ENCODE measurements around the gene FKBP2. TPM values are rescaled to one million over a fixed set of nuclear protein-coding genes. Genes with fewer than 3 reads are reported as not detected.

The FKBP2 gene
- total RNA-seq, 2 experiments from 2014 or later = 26.9 to 33.0 TPM

DNA sequence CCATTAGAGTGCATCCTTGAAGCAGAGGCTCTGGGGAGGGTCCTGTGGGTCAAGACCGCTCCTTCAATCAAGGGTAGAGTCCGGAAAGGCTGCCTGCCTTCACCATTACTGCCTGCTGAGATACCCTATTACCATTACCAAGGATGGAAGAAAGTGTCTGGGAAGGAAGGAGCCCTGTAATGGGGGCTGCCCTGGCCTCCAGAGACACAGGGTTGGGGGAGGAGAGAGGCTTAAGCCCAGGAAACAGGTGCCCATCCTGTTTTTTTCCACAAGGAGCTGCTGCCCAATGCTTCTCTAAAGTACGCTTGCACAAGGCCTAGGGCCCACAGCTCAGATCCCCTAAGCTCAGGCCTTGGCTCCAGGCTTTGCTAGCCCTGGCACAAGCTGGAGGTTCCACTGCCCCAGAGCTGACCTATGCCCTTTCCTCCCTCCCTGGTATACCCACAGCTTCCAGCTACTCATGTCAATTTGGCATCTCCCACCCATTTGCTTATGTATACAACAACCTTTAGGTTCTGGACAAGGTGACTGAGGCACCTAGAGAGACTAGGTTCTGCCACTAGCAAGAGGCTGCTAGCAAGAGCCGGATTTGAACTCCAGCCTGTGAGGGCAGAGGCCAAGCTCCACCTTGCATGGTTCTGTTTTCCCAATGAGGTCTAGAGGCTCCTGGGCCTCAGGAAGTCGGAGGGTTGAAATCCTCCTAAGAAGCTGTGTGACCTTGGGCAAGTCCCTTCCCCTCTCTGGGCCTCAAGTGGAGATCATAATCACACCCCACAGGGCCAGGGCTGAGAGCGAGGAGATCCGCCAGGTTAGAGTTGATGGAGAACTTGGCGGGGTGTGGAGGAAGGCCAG, 8.9 kb downstream of the FKBP2 start:
- no peaks in the 10 kb centered on the region for H3K27me3 Mint-ChIP-seq (ENCODE audit: low read depth)
- H3K4me3 Mint-ChIP-seq = no peak overlapping the region
- ATAC-seq (no peak), DNase-seq (no peak)
- H3K36me3 Mint-ChIP-seq (ENCODE audit: low read depth) = no peaks in the 10 kb centered on the region
- no peak overlapping the region for H3K27ac Mint-ChIP-seq
- ChIA-PET CTCF (interaction anchor here (0.7 to 3.7 kb wide), 11 partner anchors 7 to 91 kb away, joined by 3 to 63 read pairs (median 5); partner anchors contain the start of genes CATSPERZ, DNAJC4 and STIP1), POLR2A (interaction anchor here (0.6 to 1.5 kb wide), 4 partner anchors 9 to 35 kb away, joined by 3 to 7 read pairs (median 4); partner anchors contain the start of genes BAD and FKBP2)
- H3K9me3 Mint-ChIP-seq (ENCODE audit: insufficient read depth) = no peaks in the 10 kb centered on the region
- H3K4me1 Mint-ChIP-seq (ENCODE audit: low read depth) = peaks cover 47% of the 10 kb centered on the region

DNA sequence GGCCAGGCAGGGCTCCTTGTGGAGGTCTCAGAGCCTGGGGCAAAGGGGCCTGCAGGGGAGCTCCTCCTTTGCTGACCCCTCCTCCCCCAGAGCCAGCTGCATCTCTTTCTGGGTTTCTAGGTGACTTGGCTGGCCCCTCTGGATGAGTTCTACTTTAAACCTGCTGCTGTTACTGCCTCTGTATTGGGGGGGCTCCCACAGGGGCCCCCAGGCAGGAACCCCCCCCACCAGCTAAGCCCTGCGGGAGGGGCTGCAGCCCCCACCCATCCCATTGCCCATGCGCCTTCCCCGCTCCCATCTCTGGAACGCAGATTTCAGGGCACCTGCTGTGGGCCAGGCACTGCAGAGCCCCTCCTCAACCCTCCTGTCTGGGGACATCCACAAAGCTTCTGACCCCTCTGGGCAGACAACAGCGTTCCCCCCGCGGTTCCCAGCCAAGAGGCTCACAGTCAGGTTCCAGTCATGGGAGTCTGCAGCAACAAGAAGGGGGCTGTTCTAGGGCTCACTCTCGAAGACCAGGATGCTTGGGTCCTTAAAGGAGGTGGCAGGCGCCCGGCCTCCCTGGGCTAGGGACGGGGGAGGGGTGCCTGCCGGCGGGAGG, 9.6 kb downstream of the FKBP2 start:
- POLR2A ChIA-PET = interaction anchor here (0.6 to 2.4 kb wide), 6 partner anchors 9 to 43 kb away, joined by 3 to 18 read pairs (median 6); partner anchors contain the start of genes BAD, FERMT3 and FKBP2
- no peaks in the 10 kb centered on the region for H3K27me3 Mint-ChIP-seq (ENCODE audit: low read depth)
- CTCF ChIA-PET = interaction anchor here (0.7 to 3.7 kb wide), 11 partner anchors 8 to 81 kb away, joined by 3 to 63 read pairs (median 5); partner anchors contain the start of genes CATSPERZ, DNAJC4 and STIP1

DNA sequence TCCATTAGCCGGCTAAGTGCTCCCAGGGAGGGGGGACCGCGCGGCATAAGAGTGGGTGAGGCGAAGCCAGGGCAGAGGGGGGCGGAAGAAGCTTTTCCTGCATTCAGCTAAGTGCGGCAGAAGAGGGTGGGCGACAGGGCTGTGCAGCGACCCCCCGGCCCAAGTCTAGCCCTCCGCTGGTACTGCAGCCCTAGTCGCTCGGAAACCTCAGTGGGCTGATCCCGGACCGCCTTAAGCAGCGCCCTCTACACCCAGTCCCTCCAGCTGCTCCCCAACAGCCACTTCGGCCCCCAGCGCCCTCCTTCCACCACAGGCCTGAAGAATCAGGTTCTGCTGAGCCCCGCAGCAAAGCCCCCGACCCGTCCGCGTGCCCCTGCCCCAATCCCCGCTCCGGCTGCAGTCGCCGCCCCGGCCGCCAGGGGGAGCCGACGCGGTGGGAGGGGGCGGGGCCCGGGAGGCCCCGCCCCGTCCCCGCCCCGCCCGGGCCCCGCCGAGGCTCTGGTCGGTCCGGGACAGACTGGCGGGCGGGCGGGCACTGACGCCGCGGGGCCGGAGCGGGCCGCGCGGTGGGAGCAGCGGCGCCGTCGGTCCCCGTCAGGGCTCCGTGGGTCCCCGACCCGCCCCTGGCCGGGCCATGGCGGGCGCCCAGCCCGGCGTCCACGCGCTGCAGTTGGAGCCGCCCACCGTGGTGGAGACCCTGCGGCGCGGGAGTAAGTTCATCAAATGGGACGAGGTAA, 10.3 kb downstream of the FKBP2 start, which contains the start of gene PLCB3:
Gene PLCB3, plus strand, starts transcription at position 515 of the 737 bp plus-strand sequence. Its CDS starts 120 bp downstream, at position 635.
- Mint-ChIP-seq H3K4me1 (ENCODE audit: low read depth) (peaks cover 44% of the 10 kb centered on the region), H3K36me3 (ENCODE audit: low read depth) (peaks cover under 1% of the 10 kb centered on the region), H3K9me3 (ENCODE audit: insufficient read depth) (no peaks in the 10 kb centered on the region), H3K27me3 (ENCODE audit: low read depth) (no peaks in the 10 kb centered on the region), H3K27ac (peak within 1 kb of the TSS; percentile 73), H3K4me3 (peak within 1 kb of the TSS; percentile 89)
- DNase-seq (peak; percentile 67), ATAC-seq (peak; percentile 71)
- POLR2A ChIA-PET = interaction anchor here (0.6 to 2.4 kb wide), 6 partner anchors 10 to 66 kb away, joined by 3 to 18 read pairs (median 6); partner anchors contain the start of genes BAD, FERMT3 and STIP1
- CTCF ChIA-PET = interaction anchor here (0.6 to 3.7 kb wide), 15 partner anchors 9 to 80 kb away, joined by 3 to 63 read pairs (median 5); partner anchors contain the start of genes CATSPERZ, DNAJC4, FKBP2 and STIP1

More for the DNA sequence above, 9.6 kb downstream of the FKBP2 start:
- no peak for ATAC-seq
- peak overlapping the region; percentile 80 for H3K4me3 Mint-ChIP-seq
- no peak for DNase-seq
- H3K4me1 Mint-ChIP-seq (ENCODE audit: low read depth) = peaks cover 44% of the 10 kb centered on the region
- no peaks in the 10 kb centered on the region for H3K9me3 Mint-ChIP-seq (ENCODE audit: insufficient read depth)
- no peaks in the 10 kb centered on the region for H3K36me3 Mint-ChIP-seq (ENCODE audit: low read depth)
- H3K27ac Mint-ChIP-seq = no peak overlapping the region

DNA sequence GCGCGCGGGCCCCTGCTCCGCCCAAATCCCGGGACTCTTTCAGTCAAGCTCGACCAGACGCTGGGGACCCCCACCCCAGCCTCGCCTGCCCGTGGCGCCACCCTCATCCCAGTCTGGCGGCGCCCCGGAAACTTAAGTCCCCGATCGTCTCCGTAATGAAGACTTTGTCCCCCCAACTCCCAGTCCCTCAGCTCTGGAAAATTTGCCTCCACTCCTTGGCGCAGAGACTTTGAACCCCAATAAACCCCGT, 10.8 kb downstream of the FKBP2 start:
- H3K27me3 Mint-ChIP-seq (ENCODE audit: low read depth) = no peaks in the 10 kb centered on the region
- ChIA-PET CTCF (interaction anchor here (0.6 to 3.7 kb wide), 8 partner anchors 10 to 66 kb away, joined by 3 to 63 read pairs (median 8); partner anchors contain the start of genes CATSPERZ and FKBP2), POLR2A (interaction anchor here (0.5 to 2.4 kb wide), 6 partner anchors 10 to 66 kb away, joined by 3 to 18 read pairs (median 4); partner anchors contain the start of genes FERMT3 and STIP1)
- H3K27ac Mint-ChIP-seq = peak overlapping the region; percentile 48
- peak overlapping the region; percentile 89 for H3K4me3 Mint-ChIP-seq
- DNase-seq (no peak), ATAC-seq (no peak)
- peaks cover 4% of the 10 kb centered on the region for H3K36me3 Mint-ChIP-seq (ENCODE audit: low read depth)
- peaks cover 44% of the 10 kb centered on the region for H3K4me1 Mint-ChIP-seq (ENCODE audit: low read depth)
- no peaks in the 10 kb centered on the region for H3K9me3 Mint-ChIP-seq (ENCODE audit: insufficient read depth)

DNA sequence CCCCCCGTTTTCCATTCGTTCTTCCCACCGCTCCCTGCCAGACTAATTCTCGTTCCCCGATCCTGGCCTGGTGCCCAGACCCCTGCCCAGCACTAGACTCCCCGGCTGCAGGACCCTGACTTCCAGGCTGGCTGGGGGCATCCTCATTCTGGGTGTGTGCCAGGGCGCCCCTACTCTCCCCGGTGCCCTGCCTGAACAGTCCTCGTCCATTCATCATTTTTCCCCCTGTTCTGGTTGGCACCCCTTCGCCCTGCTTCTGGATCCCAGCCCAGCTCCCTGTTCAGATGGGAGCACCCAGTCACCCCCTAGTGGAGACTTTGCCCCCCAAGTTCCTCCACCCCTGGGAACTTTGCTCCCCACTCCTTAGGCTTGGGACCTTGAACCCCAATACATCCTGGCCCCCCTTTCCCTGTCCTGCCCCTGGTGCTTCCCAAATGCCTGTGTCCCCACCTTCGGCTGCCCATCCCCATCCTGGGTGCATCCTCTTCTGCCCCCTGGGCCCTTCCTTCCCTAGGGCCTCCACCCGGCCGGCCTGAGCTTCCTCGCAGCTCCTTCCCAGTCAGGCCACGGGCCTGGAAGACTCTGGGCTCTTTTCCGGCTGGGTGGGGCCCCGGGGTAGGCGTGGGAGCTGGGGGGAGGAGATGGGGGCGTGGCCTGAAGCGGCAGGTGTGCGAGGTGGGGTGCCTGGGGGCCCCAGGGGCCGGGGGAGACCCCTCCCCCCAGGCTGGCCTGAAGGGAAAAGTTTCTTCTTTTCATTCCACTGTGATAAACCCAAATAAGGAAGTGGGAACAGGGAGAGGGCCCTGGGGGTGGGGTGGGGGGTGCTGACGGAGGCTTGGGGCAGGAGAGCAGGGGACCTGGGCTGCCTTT, 11.3 kb downstream of the FKBP2 start:
- no peaks in the 10 kb centered on the region for H3K9me3 Mint-ChIP-seq (ENCODE audit: insufficient read depth)
- no peaks in the 10 kb centered on the region for H3K27me3 Mint-ChIP-seq (ENCODE audit: low read depth)
- CTCF ChIA-PET = interaction anchor here (0.6 to 3.7 kb wide), 8 partner anchors 10 to 67 kb away, joined by 3 to 63 read pairs (median 8); partner anchors contain the start of genes CATSPERZ and FKBP2
- peaks cover 4% of the 10 kb centered on the region for H3K36me3 Mint-ChIP-seq (ENCODE audit: low read depth)
- peak overlapping the region; percentile 48 for H3K27ac Mint-ChIP-seq
- DNase-seq (peak; percentile 42), ATAC-seq (peak; percentile 15)
- POLR2A ChIA-PET = interaction anchor here (0.5 to 2.4 kb wide), 6 partner anchors 9 to 67 kb away, joined by 3 to 18 read pairs (median 4); partner anchors contain the start of genes FERMT3 and STIP1
- H3K4me3 Mint-ChIP-seq = peak overlapping the region; percentile 89
- H3K4me1 Mint-ChIP-seq (ENCODE audit: low read depth) = peaks cover 41% of the 10 kb centered on the region

DNA sequence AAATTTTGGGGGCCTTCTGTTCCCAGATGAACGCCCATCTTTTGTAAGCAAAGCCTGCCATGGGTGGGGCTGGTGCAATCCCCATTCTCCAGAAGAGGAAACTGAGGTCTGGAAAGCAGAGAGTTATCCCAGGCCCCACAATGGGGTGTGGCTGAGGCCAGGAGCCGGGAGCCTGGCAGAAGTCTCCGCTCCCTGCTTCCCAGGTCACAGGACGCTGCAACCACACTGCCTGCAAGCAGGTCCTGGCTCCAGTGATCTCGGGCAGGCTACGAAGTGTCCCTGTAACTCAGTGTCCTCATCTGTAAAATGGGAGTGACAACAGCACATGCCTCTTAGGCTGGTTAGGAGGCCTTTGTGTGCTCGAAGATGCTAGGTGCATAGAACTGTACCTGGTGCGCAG, 12.1 kb downstream of the FKBP2 start:
- Mint-ChIP-seq H3K4me3 (peak overlapping the region; percentile 18), H3K27ac (no peak overlapping the region), H3K27me3 (ENCODE audit: low read depth) (no peaks in the 10 kb centered on the region), H3K4me1 (ENCODE audit: low read depth) (peaks cover 36% of the 10 kb centered on the region), H3K9me3 (ENCODE audit: insufficient read depth) (no peaks in the 10 kb centered on the region), H3K36me3 (ENCODE audit: low read depth) (peaks cover 7% of the 10 kb centered on the region)
- ATAC-seq (no peak), DNase-seq (no peak)
- ChIA-PET POLR2A (interaction anchor here (2.4 kb wide), 1 partner anchor 46 kb away, joined by 9 read pairs; the partner anchor contains the start of gene FERMT3), CTCF (interaction anchor here (3.7 kb wide), 2 partner anchors 15 to 48 kb away, joined by 23 to 63 read pairs; partner anchors contain the start of gene CATSPERZ)

DNA sequence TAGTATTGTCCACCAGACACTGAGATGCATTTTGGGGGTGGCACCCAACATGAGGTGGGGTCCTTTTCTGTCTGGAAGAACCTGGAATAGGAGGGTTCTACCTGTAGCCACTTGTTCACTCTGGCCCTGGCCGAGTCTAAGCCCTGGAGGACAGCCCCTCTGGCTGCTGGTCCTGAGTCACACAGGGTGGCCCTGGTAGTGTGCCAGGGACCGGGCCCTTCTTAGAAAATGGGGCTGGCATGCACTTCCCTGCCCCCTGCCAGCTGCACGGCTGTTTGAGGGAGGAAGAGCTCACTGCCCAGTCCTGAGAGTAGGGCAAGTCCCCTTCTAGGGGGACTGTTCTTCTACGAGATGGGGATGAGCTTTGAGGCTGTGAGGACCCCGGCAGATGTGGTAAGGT, 12.6 kb downstream of the FKBP2 start:
- POLR2A ChIA-PET = interaction anchor here (0.7 kb wide), 1 partner anchor 15 kb away, joined by 3 read pairs; no protein-coding TSS in a partner anchor
- Mint-ChIP-seq H3K27me3 (ENCODE audit: low read depth) (no peaks in the 10 kb centered on the region), H3K36me3 (ENCODE audit: low read depth) (peaks cover 7% of the 10 kb centered on the region), H3K4me1 (ENCODE audit: low read depth) (peaks cover 33% of the 10 kb centered on the region), H3K9me3 (ENCODE audit: insufficient read depth) (no peaks in the 10 kb centered on the region), H3K27ac (no peak overlapping the region), H3K4me3 (peak overlapping the region; percentile 18)
- DNase-seq = no peak
- CTCF ChIA-PET = interaction anchor here (1.5 to 1.9 kb wide), 2 partner anchors 9 to 29 kb away, joined by 3 to 4 read pairs; no protein-coding TSS in a partner anchor
- ATAC-seq = no peak

DNA sequence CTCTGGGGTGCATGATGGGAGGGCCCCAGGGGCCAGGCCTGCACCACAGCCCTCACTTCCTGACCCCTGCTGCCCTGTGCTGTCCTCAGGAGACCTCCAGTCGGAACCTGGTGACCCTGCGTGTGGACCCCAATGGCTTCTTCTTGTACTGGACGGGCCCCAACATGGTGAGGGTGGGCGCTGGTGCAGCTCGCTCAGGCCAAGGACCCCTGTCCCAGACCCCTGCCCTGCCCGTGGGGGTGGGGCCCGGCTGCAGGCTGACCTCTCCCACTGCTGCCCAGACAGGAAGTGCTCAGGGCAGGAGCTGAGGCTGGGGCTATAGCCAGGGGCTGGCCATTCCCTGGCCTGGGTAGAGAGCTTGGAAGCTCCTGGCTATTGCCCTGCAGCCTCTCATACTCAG, 13.4 kb downstream of the FKBP2 start:
- H3K27me3 Mint-ChIP-seq (ENCODE audit: low read depth) = no peaks in the 10 kb centered on the region
- no peak for ATAC-seq
- no peak overlapping the region for H3K4me3 Mint-ChIP-seq
- ChIA-PET CTCF (interaction anchor here (1.5 to 1.9 kb wide), 2 partner anchors 10 to 28 kb away, joined by 3 to 4 read pairs; no protein-coding TSS in a partner anchor), POLR2A (interaction anchor here (0.7 to 1.2 kb wide), 2 partner anchors 15 kb away, joined by 3 to 5 read pairs; no protein-coding TSS in a partner anchor)
- no peak for DNase-seq
- no peaks in the 10 kb centered on the region for H3K9me3 Mint-ChIP-seq (ENCODE audit: insufficient read depth)
- H3K4me1 Mint-ChIP-seq (ENCODE audit: low read depth) = peaks cover 36% of the 10 kb centered on the region
- H3K27ac Mint-ChIP-seq = no peak overlapping the region
- peaks cover 8% of the 10 kb centered on the region for H3K36me3 Mint-ChIP-seq (ENCODE audit: low read depth)

DNA sequence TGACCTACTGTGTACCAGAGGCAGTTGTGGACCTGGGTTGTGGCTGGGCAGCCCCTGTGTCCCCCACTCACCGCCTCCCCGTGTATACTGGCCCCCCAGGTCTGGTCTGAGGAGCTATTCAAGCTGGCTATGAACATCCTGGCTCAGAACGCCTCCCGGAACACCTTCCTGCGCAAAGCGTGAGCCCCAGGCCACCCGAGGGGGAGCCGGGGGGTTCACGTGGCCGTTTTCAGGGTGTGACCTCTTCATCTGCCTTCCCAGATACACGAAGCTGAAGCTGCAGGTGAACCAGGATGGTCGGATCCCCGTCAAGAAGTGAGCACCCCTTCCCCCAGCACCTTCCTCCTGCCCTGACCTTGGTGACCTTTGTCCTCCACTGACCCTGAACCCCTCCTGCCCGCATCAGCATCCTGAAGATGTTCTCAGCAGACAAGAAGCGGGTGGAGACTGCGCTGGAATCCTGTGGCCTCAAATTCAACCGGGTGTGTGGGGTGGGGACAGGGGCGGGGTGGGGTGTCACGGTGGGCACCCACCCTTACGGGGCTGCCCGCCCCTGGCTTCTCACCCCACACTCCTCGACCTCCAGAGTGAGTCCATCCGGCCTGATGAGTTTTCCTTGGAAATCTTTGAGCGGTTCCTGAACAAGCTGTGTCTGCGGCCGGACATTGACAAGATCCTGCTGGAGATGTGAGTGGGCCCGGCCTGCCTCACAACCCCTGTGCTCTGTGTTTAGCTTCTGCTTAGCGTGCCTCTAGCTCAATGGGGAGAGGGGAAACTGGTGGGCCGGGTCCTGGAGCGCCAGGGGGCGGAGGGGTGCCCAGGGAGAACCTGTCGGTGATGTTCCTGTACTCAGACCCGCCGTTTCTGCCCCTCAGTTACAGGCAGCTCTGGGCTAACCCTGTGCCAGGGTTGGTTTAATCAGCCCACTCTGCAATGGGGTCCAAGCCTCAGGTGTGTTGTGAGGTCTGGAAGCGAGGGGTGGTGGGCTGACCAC, 14.5 kb downstream of the FKBP2 start:
- Mint-ChIP-seq H3K4me3 (no peak overlapping the region), H3K4me1 (ENCODE audit: low read depth) (peaks cover 35% of the 10 kb centered on the region), H3K27ac (no peak overlapping the region), H3K9me3 (ENCODE audit: insufficient read depth) (no peaks in the 10 kb centered on the region), H3K36me3 (ENCODE audit: low read depth) (peaks cover 15% of the 10 kb centered on the region), H3K27me3 (ENCODE audit: low read depth) (no peaks in the 10 kb centered on the region)
- DNase-seq = no peak
- ChIA-PET POLR2A (interaction anchor here (0.7 to 1.2 kb wide), 3 partner anchors 14 to 29 kb away, joined by 3 to 5 read pairs (median 3); partner anchors contain the start of genes NUDT22 and TRPT1), CTCF (interaction anchor here (0.6 to 1.9 kb wide), 4 partner anchors 9 to 27 kb away, joined by 3 to 4 read pairs (median 4); partner anchors contain the start of gene PPP1R14B)
- ATAC-seq = no peak

All from activated CD8-positive, alpha-beta T cell treated with anti-CD3 and anti-CD28 coated beads, Interleukin-2, amount 10 ng/mL, durations not matched to agents 7 days and 5 days (primary cell).